ENCODE results near the gene GTPBP4. TPM values are rescaled to one million over a fixed set of nuclear protein-coding genes. Genes with fewer than 3 reads are reported as not detected.
"Not testable (repeated sequence)": the region's sequence is repeated elsewhere in the genome, so short reads cannot be mapped to it uniquely, and the experiment has no call there.

GTPBP4 gene
- total RNA-seq, 2 donors from 2014 or later: 96.5 to 123 TPM

DNA sequence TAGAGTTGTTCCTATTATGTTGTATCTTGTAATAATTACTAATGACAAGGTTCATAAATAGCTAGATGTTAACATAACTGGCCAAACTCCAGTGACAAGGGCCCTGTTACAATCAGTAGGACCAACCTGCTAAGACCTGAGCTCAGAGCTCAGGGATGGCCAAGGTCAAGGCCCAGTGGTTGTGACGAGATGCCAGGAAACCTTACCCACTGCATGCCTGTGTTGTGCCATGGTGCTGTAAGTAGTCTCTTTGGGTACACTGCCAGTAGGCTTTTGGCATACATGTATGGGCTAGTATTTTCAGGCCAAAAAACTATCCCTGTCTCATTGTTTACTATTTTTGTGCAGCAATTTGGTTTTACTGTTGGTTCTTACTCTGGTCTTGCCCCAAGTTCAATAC is 45.4 kb downstream of the GTPBP4 start:
- H3K27ac Mint-ChIP-seq: no peak overlapping the region
- H3K9me3 Mint-ChIP-seq: no peaks in the 10 kb centered on the region
- ATAC-seq (no peak), DNase-seq (ENCODE audit: low spot score in 2 of 2) (no peak)
- no peaks in the 10 kb centered on the region for H3K36me3 Mint-ChIP-seq

DNA sequence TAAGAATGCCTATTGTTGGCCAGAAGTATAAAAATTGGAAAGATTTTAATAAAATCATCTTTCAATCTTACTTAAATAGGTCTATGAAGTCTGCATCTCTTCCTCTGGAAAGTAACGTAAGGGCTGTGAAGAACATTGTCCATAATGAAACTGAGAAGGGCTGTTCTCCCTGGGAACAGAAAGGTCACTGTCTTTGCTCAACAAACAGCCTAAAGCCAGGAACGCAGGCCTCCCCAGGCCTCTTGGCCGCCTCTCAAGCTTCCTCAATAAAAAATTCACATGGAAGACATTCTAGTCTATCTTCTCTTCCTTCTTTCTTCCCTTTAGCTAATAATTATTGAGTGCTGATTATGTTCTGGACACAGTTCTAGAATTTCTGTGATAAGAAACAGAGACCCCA is 46.5 kb downstream of the GTPBP4 start:
- Mint-ChIP-seq H3K36me3 (no peaks in the 10 kb centered on the region), H3K9me3 (no peaks in the 10 kb centered on the region), H3K27ac (peak overlapping the region in 1 of 2 donors; percentile 61)
- no peak for ATAC-seq
- no peak for DNase-seq (ENCODE audit: low spot score in 2 of 2)

DNA sequence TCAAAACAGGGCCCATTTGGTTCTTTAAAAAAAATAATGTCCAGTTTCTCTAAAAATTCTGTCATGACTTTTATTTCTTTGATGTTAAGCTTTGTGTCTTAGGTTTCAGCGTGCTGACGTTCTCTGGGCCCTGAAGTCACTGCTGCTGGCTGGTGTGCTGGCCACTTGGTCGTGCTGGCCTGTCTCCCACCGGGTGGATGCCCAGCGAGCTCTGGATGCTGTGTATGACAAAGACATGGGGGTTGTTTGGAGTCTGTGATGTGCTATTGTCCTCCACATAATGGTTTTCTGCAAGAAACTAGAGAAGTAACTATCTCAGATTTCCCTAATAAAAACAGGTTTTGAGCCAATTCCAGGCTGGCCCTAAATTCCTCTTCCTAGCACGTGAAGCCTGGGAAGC is 47.0 kb downstream of the GTPBP4 start:
- H3K27ac Mint-ChIP-seq: peak overlapping the region in 1 of 2 donors; percentile 92
- no peak for DNase-seq (ENCODE audit: low spot score in 2 of 2)
- H3K36me3 Mint-ChIP-seq: no peaks in the 10 kb centered on the region
- no peak for ATAC-seq
- H3K9me3 Mint-ChIP-seq: no peaks in the 10 kb centered on the region

DNA sequence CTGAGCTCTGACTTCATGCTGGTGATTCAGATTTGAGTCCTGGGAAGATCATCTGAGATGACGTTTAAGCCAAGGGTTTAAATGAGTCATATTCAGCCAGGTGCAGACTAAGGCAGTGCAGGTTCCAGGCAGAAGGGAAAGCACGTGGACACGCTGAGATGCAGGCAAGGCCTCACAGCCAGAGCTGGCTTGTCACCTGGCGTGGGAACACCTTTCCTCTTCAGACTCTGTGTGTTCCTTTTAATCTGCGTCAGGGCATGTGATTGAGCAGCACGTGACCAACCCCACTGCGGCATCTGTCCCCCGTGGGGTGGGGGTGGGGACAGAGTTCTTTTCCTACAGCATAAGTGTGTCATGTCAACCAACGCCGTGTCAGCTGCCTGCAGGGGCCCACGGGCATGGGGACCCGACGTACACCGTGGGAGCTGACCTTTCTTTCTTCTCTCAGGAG is 48.1 kb downstream of the GTPBP4 start:
- Mint-ChIP-seq H3K36me3 (no peaks in the 10 kb centered on the region), H3K9me3 (no peaks in the 10 kb centered on the region), H3K27ac (peak overlapping the region; percentile 57 to 92)
- ATAC-seq: peak; percentile 89 to 94
- peak in 1 of 2 donors; percentile 36 for DNase-seq (ENCODE audit: low spot score in 2 of 2)

DNA sequence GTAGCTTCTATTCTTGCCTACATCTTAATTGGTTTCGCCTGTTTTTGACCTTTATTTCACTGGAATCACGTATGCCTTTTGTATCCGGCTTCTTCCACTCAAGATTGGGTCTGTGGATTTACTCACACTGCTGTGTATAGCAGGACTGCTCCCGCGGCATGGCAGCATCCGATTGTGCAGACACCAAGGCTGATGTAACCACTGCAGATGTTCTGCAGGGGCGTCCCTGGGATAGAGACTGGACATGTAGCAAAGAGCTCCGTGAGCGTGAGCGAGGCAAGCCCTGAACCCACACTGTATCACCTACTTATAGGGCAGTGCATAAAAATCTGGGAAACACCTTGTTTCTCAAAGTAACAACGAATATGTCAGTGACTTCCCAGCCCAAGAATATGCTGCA is 48.9 kb downstream of the GTPBP4 start:
- Mint-ChIP-seq H3K9me3 (no peaks in the 10 kb centered on the region), H3K27ac (peak overlapping the region; percentile 32 to 87), H3K36me3 (no peaks in the 10 kb centered on the region)
- DNase-seq (ENCODE audit: low spot score in 2 of 2) (no peak), ATAC-seq (no peak)

DNA sequence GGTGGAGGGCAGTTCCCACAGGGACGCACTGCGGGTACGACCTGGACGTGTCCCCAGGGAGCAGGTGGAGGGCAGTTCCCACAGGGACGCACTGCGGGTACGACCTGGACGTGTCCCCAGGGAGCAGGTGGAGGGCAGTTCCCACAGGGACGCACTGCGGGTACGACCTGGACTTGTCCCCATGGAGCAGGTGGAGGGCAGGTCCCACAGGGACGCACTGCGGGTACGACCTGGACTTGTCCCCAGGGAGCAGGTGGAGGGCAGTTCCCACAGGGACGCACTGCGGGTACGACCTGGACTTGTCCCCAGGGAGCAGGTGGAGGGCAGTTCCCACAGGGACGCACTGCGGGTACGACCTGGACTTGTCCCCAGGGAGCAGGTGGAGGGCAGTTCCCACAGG is 50.5 kb downstream of the GTPBP4 start:
- not testable (repeated sequence) for ATAC-seq; H3K36me3 Mint-ChIP-seq; H3K9me3 Mint-ChIP-seq; H3K27ac Mint-ChIP-seq; DNase-seq (ENCODE audit: low spot score in 2 of 2)

DNA sequence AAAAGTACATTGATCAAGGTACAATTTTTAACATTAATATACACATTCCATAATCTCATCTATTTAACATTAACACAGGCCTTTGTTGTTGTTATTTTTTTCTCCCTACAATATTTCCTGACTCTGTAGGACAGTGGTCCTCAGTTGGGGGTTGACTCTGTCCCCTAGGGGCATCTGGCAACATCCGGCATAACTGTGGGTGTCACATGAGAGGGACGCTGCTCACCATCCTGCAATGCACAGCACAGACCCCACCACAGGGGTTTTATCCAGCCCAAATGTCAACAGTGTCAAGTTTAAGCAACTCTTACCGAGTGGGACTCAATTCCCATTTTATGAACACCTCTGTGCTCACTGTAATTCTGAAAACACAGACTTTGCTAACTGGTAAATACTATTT is 51.9 kb downstream of the GTPBP4 start:
- no peak for DNase-seq (ENCODE audit: low spot score in 2 of 2)
- peaks cover 6 to 19% of the 10 kb centered on the region in 2 donors for H3K36me3 Mint-ChIP-seq
- no peaks in the 10 kb centered on the region for H3K9me3 Mint-ChIP-seq
- no peak overlapping the region for H3K27ac Mint-ChIP-seq
- ATAC-seq: no peak

DNA sequence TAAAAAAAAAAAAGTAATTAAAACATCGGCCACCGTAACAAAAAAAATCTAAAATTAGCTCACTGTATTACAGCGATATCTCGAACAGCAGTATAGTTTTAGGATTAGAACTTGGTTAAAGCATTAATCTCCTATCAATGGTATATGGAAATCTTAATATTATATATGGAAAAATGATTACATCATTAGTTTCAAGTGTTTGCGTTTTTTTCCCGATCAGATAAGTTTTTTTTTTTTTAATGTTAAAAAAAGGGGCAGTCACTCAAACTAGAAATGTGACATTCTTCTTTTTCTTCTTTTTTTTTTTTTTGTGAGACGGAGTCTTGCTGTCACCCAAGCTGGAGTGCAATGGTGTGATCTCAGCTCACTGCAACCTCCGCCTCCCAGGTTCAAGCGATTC is 53.3 kb downstream of the GTPBP4 start:
- no peaks in the 10 kb centered on the region for H3K9me3 Mint-ChIP-seq
- H3K36me3 Mint-ChIP-seq: peaks cover 6 to 19% of the 10 kb centered on the region in 2 donors
- peak overlapping the region in 1 of 2 donors; percentile 68 for H3K27ac Mint-ChIP-seq
- DNase-seq (ENCODE audit: low spot score in 2 of 2): no peak
- no peak for ATAC-seq

DNA sequence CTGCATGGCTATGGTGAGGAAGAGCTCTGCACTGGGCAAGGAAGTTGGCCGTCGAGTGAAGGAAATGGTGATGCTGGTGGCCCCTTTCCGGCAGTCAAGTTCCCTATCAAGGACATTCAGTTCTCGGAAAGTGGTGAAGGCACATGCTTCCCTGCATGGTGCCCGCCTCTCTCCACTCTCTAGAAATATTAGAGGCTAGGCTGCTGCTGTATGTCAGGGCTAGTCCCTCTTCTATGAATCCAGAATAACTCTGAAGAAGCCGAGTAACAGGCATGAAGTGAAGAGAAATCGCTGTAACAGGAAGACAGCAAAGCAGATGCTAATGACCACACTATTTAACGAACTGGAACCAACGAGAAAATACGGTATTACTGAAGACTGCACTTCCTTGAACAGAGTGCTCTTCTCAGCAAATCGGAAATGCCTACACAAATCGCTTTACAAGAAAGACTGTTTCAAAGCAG is 55.3 kb downstream of the GTPBP4 start:
- Mint-ChIP-seq H3K27ac (peak overlapping the region; percentile 64 to 92), H3K36me3 (peaks cover 17 to 31% of the 10 kb centered on the region in 2 donors), H3K9me3 (no peaks in the 10 kb centered on the region)
- ATAC-seq (peak in 1 of 2 donors; percentile 30), DNase-seq (ENCODE audit: low spot score in 2 of 2) (no peak)

DNA sequence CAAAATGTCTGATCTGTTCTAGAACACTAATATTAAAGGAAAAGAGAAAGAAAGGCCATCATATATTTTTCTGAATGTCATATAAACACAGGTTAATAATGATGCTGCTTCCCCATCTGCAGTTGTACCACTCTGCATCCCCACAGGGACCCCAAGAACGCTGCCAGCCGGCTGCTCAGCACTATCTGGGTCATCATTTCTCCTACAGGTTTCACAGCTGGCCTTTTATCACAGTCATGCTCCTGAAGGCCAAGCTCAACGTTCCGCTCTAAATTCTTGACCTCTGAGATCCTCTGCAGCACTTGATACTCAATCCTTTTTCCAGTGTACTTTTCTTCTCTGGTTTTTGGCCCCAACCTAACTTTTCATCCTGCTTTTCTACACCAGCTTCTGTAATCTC is 55.9 kb downstream of the GTPBP4 start:
- H3K36me3 Mint-ChIP-seq: peaks cover 18 to 31% of the 10 kb centered on the region in 2 donors
- peak overlapping the region; percentile 64 to 92 for H3K27ac Mint-ChIP-seq
- no peaks in the 10 kb centered on the region for H3K9me3 Mint-ChIP-seq
- ATAC-seq: no peak
- DNase-seq (ENCODE audit: low spot score in 2 of 2): no peak

DNA sequence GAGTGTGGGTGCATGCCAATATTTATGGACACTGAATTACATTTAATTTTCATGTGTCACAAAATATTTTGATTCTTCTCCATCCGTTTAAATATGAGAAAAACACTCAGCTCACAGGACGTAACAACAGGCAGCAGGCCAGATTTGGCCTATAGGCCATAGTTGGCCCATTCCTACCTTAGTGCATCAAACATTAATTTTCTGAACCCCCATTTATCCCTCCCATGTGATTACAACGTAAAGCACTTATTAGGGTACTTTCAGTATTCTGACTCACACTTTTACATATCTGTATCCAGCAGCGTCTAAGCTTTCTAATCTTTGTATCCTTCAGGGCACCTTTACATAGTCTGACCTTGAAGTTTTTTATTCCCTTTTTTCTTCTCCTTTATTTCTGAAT is 56.7 kb downstream of the GTPBP4 start:
- H3K36me3 Mint-ChIP-seq: peaks cover 25 to 35% of the 10 kb centered on the region in 2 donors
- DNase-seq (ENCODE audit: low spot score in 2 of 2): no peak

DNA sequence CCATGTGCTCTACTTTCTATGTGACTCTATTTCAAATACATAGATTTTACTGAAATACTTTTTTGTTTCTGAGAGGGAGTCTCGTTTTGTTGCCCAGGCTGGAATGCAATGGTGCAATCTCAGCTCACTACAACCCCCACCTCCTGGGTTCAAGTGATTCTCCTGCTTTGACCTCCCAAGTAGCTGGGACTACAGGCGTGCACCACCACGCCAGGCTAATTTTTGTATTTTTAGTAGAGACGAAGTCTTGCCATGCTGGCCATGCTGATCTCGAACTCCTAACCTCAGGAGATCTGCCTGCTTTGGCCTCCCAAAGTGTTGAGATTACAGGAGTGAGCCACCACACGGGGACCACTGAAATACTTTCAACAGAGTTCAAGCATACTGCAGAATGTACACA is 57.2 kb downstream of the GTPBP4 start:
- Mint-ChIP-seq H3K36me3 (peaks cover 25 to 39% of the 10 kb centered on the region in 2 donors), H3K9me3 (no peaks in the 10 kb centered on the region), H3K27ac (peak overlapping the region; percentile 64 to 79)
- no peak for DNase-seq (ENCODE audit: low spot score in 2 of 2)
- ATAC-seq: no peak

More for the DNA sequence above, 56.7 kb downstream of the GTPBP4 start:
- H3K27ac Mint-ChIP-seq: peak overlapping the region; percentile 16 to 64
- H3K9me3 Mint-ChIP-seq: no peaks in the 10 kb centered on the region
- no peak for ATAC-seq

DNA sequence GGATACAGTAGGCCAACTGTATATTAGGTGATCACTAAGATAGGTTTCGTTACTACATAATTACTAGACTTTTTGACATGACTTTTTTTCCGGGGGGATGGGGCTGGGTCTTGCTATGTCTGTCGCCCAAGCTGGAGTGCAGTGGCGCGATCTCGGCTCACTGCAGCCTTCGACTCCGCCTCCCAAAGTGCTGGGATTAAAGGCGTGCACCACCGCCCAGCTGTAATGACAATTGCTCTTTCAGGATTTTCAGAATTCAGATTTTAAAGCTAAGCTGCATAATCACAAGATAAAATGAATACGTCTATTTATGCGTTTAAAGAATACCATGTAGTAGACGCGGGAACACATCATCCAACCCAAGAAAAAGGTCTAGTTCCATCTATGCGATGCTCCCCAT is 59.7 kb downstream of the GTPBP4 start:
- peaks cover 25 to 40% of the 10 kb centered on the region in 2 donors for H3K36me3 Mint-ChIP-seq
- DNase-seq (ENCODE audit: low spot score in 2 of 2) (peak in 1 of 2 donors; percentile 17), ATAC-seq (no peak)
- H3K9me3 Mint-ChIP-seq: no peaks in the 10 kb centered on the region
- peak overlapping the region; percentile 91 to 99 for H3K27ac Mint-ChIP-seq

DNA sequence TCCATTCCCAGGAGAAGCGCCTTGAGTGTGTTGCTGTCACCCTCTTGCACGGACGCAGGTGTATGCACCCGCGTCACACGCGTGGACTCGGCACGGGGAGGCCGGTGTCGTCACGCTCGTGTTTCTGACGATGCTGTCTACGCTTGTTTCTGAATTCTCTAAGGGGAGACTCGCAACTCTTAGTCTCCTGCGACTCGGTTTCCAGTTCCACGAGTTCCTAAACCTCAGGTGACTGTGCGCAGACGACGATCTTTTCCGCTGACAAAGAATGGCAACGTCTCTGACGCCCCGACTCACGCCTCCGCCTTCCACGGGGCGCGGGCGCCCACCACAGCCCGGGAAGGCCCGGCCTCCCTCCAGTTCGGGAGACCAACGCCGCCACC is 60.1 kb downstream of the GTPBP4 start:
- ATAC-seq (peak in 1 of 2 donors; percentile 30), DNase-seq (ENCODE audit: low spot score in 2 of 2) (no peak)
- peak overlapping the region; percentile 91 to 99 for H3K27ac Mint-ChIP-seq
- peaks cover 22 to 36% of the 10 kb centered on the region in 2 donors for H3K36me3 Mint-ChIP-seq
- no peaks in the 10 kb centered on the region for H3K9me3 Mint-ChIP-seq

DNA sequence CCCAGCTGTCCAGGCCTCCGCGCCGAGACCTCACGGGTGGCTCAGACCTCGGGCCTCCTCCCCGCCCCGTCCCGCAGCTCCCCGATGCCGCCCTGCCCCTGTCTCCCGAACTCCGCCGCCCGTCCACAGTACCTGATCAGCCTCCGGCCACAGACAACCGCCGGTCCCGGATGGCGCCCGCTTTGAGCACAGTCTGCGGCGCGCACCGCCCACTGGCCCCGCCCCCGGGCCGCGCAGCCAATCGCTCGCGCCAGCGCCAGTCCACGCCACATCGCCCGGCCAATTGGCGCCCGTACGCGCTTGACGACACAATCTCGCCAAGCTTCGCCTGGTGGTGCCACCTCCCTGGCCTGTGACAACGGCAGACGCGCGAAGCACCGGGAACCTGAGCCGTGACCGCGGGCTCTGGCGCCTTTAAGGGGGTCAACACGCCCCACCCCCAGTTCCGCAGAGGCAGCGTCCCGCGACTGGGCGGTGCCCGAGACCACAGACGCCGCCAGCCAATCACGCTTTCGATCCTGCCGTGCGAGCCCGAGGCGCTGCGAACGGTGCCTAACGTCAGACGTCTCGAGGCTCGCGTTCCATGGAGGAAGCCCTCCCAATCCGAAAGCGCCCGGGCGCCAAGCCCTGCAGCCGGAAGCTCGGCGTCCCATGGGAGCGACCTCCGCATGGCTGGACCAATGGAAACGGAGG is 60.6 kb downstream of the GTPBP4 start, which contains the start of gene IDI1:
Gene IDI1 (minus strand): TSS at position 388 of the 693 bp plus-strand sequence. CDS start 116 bp downstream, at position 272.
- DNase-seq (ENCODE audit: low spot score in 2 of 2) (peak; percentile 97 to 98), ATAC-seq (peak; percentile 84 to 86)
- Mint-ChIP-seq H3K9me3 (no peaks in the 10 kb centered on the region), H3K36me3 (peaks cover 23 to 32% of the 10 kb centered on the region in 2 donors), H3K27ac (peak within 1 kb of the TSS; percentile 98 to 99)

DNA sequence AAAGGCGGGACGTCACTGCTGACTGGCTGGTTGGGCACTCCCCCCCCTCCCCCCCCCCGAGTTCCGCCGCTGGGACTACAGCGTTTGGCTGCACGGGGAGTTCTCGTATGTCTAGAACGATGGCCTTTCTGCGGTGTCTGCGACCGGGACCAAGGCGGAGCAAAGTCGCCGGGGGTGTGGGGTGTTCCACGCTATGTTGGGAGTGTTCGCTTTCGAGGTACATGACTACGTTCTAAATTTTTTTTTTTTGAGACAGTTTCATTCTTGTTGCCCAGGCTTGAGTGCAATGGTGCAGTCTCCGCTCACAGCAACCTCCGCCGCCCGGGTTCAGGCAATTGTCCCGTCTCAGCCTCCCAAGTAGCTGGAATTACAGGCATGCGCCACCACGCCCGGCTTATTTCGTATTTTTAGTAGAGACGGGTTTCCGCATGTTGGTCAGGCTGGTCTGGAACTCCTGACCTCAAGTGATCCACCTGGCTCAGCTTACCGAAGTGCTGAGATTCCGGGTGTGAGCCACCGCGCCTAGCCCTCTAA is 61.3 kb downstream of the GTPBP4 start:
- DNase-seq (ENCODE audit: low spot score in 2 of 2): no peak
- peaks cover 25 to 26% of the 10 kb centered on the region in 2 donors for H3K36me3 Mint-ChIP-seq

DNA sequence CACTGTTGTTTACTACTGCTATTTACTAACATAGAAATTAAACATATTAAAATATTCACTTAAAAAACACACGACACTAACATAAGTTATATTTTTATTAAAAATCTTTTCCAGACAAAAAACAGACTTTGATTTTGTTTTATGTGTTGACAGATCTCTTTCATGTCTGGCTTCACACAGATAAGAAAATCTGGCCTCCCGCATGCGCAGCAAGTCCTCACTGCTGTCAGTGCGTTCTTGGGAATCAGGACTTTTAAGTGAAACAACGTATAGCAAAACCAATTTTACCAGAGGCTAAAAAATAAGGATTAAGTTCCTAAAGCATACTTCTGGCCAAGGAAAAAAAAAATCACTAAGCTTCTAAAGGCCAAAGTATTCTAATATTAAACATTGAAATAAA is 61.9 kb downstream of the GTPBP4 start:
- ATAC-seq (no peak), DNase-seq (ENCODE audit: low spot score in 2 of 2) (no peak)

More for the DNA sequence above, 61.3 kb downstream of the GTPBP4 start:
- peak overlapping the region; percentile 98 to 99 for H3K27ac Mint-ChIP-seq
- no peak for ATAC-seq
- H3K9me3 Mint-ChIP-seq: no peaks in the 10 kb centered on the region

More for the DNA sequence above, 61.9 kb downstream of the GTPBP4 start:
- H3K9me3 Mint-ChIP-seq: no peaks in the 10 kb centered on the region
- peak overlapping the region; percentile 98 to 99 for H3K27ac Mint-ChIP-seq
- peaks cover 21 to 25% of the 10 kb centered on the region in 2 donors for H3K36me3 Mint-ChIP-seq
